Transverse colon (tissue), 4 donors: ENCODE data around the gene FAM229B. TPM values are rescaled to one million over a fixed set of nuclear protein-coding genes. Genes with fewer than 3 reads are reported as not detected.
"Not testable (repeated sequence)": the region's sequence is repeated elsewhere in the genome, so short reads cannot be mapped to it uniquely, and the experiment has no call there.

ENCODE experiments used
- DNase-seq: peaks from one replicate; pipeline ENCODE4 v3.0.0-alpha.2; 2019
- H3K27ac ChIP-seq, 4 donors: fragments of 200-600 bp; sonication (generic); 2 replicates each; pipeline ENCODE4 v1.5.1; 2016 to 2018; ENCODE audit warnings: inconsistent platforms in 4 of 4
- H3K27me3 ChIP-seq: fragments of 200-600 bp; sonication (generic); 2 replicates; pipeline ENCODE4 v1.5.1; 2017; ENCODE audit warnings: inconsistent platforms
- H3K36me3 ChIP-seq, 4 donors: fragments of 200-600 bp; sonication (generic); 2 replicates each; pipeline ENCODE4 v1.5.1; 2017 to 2019; ENCODE audit warnings: inconsistent platforms in 4 of 4
- H3K4me1 ChIP-seq, 4 donors: fragments of 200-600 bp; sonication (generic); 2 replicates each; pipeline ENCODE4 v1.5.1; 2017 to 2020; ENCODE audit warnings: inconsistent platforms in 4 of 4
- H3K4me3 ChIP-seq, 4 donors: fragments of 200-600 bp; sonication (generic); 1 replicate in 1 of 4; 2 replicates in 3 of 4; pipeline versions ENCODE4 v1.5.1 to v1.6.1; 2017 to 2019; ENCODE audit warnings: inconsistent platforms in 4 of 4
- H3K9me3 ChIP-seq, 2 donors: fragments of 200-600 bp; sonication (generic); 2 replicates each; pipeline ENCODE4 v1.5.1; 2017 to 2019; ENCODE audit warnings: inconsistent platforms in 2 of 2
- CTCF ChIP-seq, 5 experiments: fragments of 200-600 bp in 3 of 5; fragments of 450-650 bp in 2 of 5; sonication (generic) in 3 of 5; IDR thresholded peaks; 1 replicate in 2 of 5; 2 replicates in 3 of 5; pipeline ENCODE4 v1.5.1; 2016 to 2017; ENCODE audit warnings: antibody characterized with exemption in 5 of 5, inconsistent platforms in 3 of 5, mild to moderate bottlenecking in 2 of 5, moderate library complexity in 1 of 5
- EP300 ChIP-seq: sonication (generic); formaldehyde crosslinking; IDR thresholded peaks from one replicate; pipeline ENCODE4 v1.6.1; 2017; ENCODE audit warnings: antibody characterized with exemption, low read depth
- POLR2A ChIP-seq: fragments of 450-650 bp; IDR thresholded peaks from one replicate; pipeline ENCODE4 v1.6.1; 2016; ENCODE audit warnings: antibody characterized with exemption, mild to moderate bottlenecking, moderate library complexity
- POLR2AphosphoS5 ChIP-seq, 3 donors: sonication (generic); formaldehyde crosslinking; IDR thresholded peaks; one replicate each; pipeline ENCODE4 v1.6.1; 2016; ENCODE audit warnings: antibody characterized with exemption in 3 of 3
- WGBS, 2 donors: methylation state at CpG; one replicate each; pipeline ENCODE4 v1.1.5; 2018; ENCODE audit warnings: low coverage in 1 of 2; 5-methylcytosine and 5-hydroxymethylcytosine counted together
- in situ Hi-C, 4 donors: fragments of 200-750 bp; cut with MboI; loops; one replicate each; pipeline versions ENCODE4 v1.15.0 to v1.15.1; 2017; ENCODE audit warnings: low sequenced_read_pairs in 3 of 4, low pct_ligation_motif_present in 1 of 4, low pct_unique_long_range_greater_than_20kb in 1 of 4
- intact Hi-C: fragments of 100-400 bp; cut with DNase I; formaldehyde crosslinking; loops from one replicate; pipeline ENCODE4 v1.15.1; 2023; ENCODE audit warnings: low total_unique reads
- total RNA-seq, 4 donors: library from RNA; depleted of rRNA; stranded (reverse); fragments of >200 nt; gene quantifications; one replicate each; pipeline ENCODE4 v1.1.0, GENCODE V29; 2016

The FAM229B gene
- total RNA-seq, 4 donors from 2014 or later: 2.2 to 81.4 (median 8.7) TPM; not detected in 1

GRCh38 chr6:112087916-112088315, 525 bp downstream of the FAM229B start:
- intact Hi-C loops: no loop called here
- TF ChIP-seq EP300: no peak
- TF ChIP-seq POLR2AphosphoS5 (IDR thresholded peaks at IDR 0.05): no peak
- TF ChIP-seq POLR2A: no peak
- no peak for TF ChIP-seq CTCF (IDR thresholded peaks at IDR 0.05)
- H3K27me3 ChIP-seq: no peaks in the 10 kb centered on the region
- peaks cover 4 to 16% (median 9%) of the 10 kb centered on the region in 4 donors for H3K4me1 ChIP-seq
- no peaks in the 10 kb centered on the region for H3K9me3 ChIP-seq
- H3K27ac ChIP-seq: peak overlapping the region; percentile 86 to 90 (median 88)
- peaks cover 0 to 12% (median 0%) of the 10 kb centered on the region in 4 donors for H3K36me3 ChIP-seq
- H3K4me3 ChIP-seq: peak overlapping the region; percentile 29 to 91 (median 74)
- in situ Hi-C loops: no loop called here
- WGBS, 2 donors: 18 to 23% methylated on average over 7 of the region's 7 CpGs
- DNase-seq: no peak

- Histone ChIP-seq H3K27me3 (no peaks in the 10 kb centered on the region), H3K27ac (no peak overlapping the region), H3K4me3 (no peak overlapping the region), H3K4me1 (no peaks in the 10 kb centered on the region), H3K36me3 (no peaks in the 10 kb centered on the region), H3K9me3 (no peaks in the 10 kb centered on the region)
- intact Hi-C loops (no loop called here), in situ Hi-C loops (no loop called here)
- TF ChIP-seq POLR2A (no peak), POLR2AphosphoS5 (IDR thresholded peaks at IDR 0.05) (no peak), CTCF (IDR thresholded peaks at IDR 0.05) (no peak), EP300 (no peak)
- 73 to 92% methylated on average over 2 of the region's 2 CpGs for WGBS, 2 donors
- no peak for DNase-seq
These were observed 9.5 kb downstream of the FAM229B start for GRCh38 chr6:112096901-112097300.

GRCh38 chr6:112100561-112100960, 13.2 kb downstream of the FAM229B start:
- Histone ChIP-seq H3K9me3 (no peaks in the 10 kb centered on the region), H3K4me3 (no peak overlapping the region), H3K27me3 (no peaks in the 10 kb centered on the region), H3K27ac (no peak overlapping the region), H3K36me3 (no peaks in the 10 kb centered on the region), H3K4me1 (no peaks in the 10 kb centered on the region)
- in situ Hi-C loops: no loop called here
- intact Hi-C loops: no loop called here
- TF ChIP-seq EP300: no peak
- TF ChIP-seq POLR2AphosphoS5 (IDR thresholded peaks at IDR 0.05): no peak
- no peak for TF ChIP-seq CTCF (IDR thresholded peaks at IDR 0.05)
- no peak for TF ChIP-seq POLR2A
- 81 to 82% methylated on average over 4 of the region's 4 CpGs for WGBS, 2 donors
- no peak for DNase-seq

GRCh38 chr6:112106026-112106425, 18.6 kb downstream of the FAM229B start:
- intact Hi-C loops, H3K4me3 ChIP-seq, H3K9me3 ChIP-seq, in situ Hi-C loops, H3K4me1 ChIP-seq, DNase-seq, H3K36me3 ChIP-seq, H3K27ac ChIP-seq, H3K27me3 ChIP-seq: not testable (repeated sequence)
- 80% methylated on average over 2 of the region's 2 CpGs; no CpG with 5 or more reads in 1 of the 2 donors for WGBS, 2 donors

- Histone ChIP-seq H3K27me3 (no peaks in the 10 kb centered on the region), H3K9me3 (no peaks in the 10 kb centered on the region), H3K4me1 (no peaks in the 10 kb centered on the region), H3K36me3 (no peaks in the 10 kb centered on the region), H3K4me3 (no peak overlapping the region), H3K27ac (no peak overlapping the region)
- no peak for DNase-seq
- in situ Hi-C loops (no loop called here), intact Hi-C loops (no loop called here)
- TF ChIP-seq CTCF (IDR thresholded peaks at IDR 0.05) (no peak), POLR2AphosphoS5 (IDR thresholded peaks at IDR 0.05) (no peak), POLR2A (no peak), EP300 (no peak)
- WGBS, 2 donors: 60 to 86% methylated on average over 2 of the region's 2 CpGs
These were observed 19.2 kb downstream of the FAM229B start for GRCh38 chr6:112106562-112106961.
